Caco-2 (cell line): ENCODE measurements around the gene GSDME. TPM values are rescaled to one million over a fixed set of nuclear protein-coding genes. Genes with fewer than 3 reads are reported as not detected.

Source experiments
- BruUV-seq: library from RNA; stranded (reverse); fragments of 400-500 nt; replicated peaks from 2 replicates; lab custom pipeline; 2021; lab: Mats Ljungman, UMichigan
- CTCF ChIA-PET: fragments of 300-600 bp; sonication (Branson Sonifier 250); formaldehyde crosslinking; loops from one replicate; lab custom pipeline; 2022; ENCODE audit warnings: antibody characterized with exemption; lab: Charles Lee
- POLR2A ChIA-PET: fragments of 300-600 bp; sonication (Branson Sonifier 250); formaldehyde crosslinking; loops from one replicate; lab custom pipeline; 2022; ENCODE audit warnings: antibody characterized with exemption; lab: Charles Lee
- DNase-seq, 2 experiments: peaks; one replicate each; pipeline versions ENCODE4 v3.0.0 to v3.0.0-alpha.2; 2020 to 2022
- H3K27me3 ChIP-seq: replicated peaks from 2 replicates; pipeline ENCODE4 v1.6.0; 2011; ENCODE audit warnings: low read length; ENCODE audit not compliant: control insufficient read depth, insufficient read depth
- H3K36me3 ChIP-seq: 2 replicates; pipeline ENCODE4 v1.5.1; 2011; ENCODE audit warnings: low read length; ENCODE audit not compliant: control insufficient read depth, insufficient read depth
- H3K4me1 ChIP-seq: fragments of 250-450 bp; sonication (Bioruptor Pico); 2 replicates; pipeline ENCODE4 v1.5.1; 2020; ENCODE audit warnings: mild to moderate bottlenecking
- H3K4me3 ChIP-seq: 2 replicates; pipeline ENCODE4 v1.5.1; 2011; ENCODE audit warnings: low read depth, mild to moderate bottlenecking, control low read depth, low read length
- H3K9me3 ChIP-seq: fragments of 250-450 bp; sonication (Bioruptor Pico); 2 replicates; pipeline ENCODE4 v1.5.1; 2020; ENCODE audit warnings: mild to moderate bottlenecking, moderate library complexity
- H3K27ac Mint-ChIP-seq: one replicate; pipeline ENCODE4 v1.8.0; 2022; ENCODE audit warnings: mixed read lengths; ENCODE audit not compliant: unreplicated experiment
- H3K27me3 Mint-ChIP-seq: one replicate; pipeline ENCODE4 v1.8.0; 2022; ENCODE audit warnings: mixed read lengths; ENCODE audit not compliant: insufficient read depth, unreplicated experiment
- H3K36me3 Mint-ChIP-seq: one replicate; pipeline ENCODE4 v1.8.0; 2022; ENCODE audit warnings: mild to moderate bottlenecking, mixed read lengths; ENCODE audit not compliant: insufficient read depth, unreplicated experiment
- H3K4me1 Mint-ChIP-seq: one replicate; pipeline ENCODE4 v1.8.0; 2022; ENCODE audit warnings: low read depth, mixed read lengths; ENCODE audit not compliant: unreplicated experiment
- H3K4me3 Mint-ChIP-seq: one replicate; pipeline ENCODE4 v1.8.0; 2022; ENCODE audit warnings: mild to moderate bottlenecking, moderate library complexity, mixed read lengths; ENCODE audit not compliant: unreplicated experiment
- H3K9me3 Mint-ChIP-seq: one replicate; pipeline ENCODE4 v1.8.0; 2022; ENCODE audit warnings: mixed read lengths; ENCODE audit not compliant: unreplicated experiment
- CTCF ChIP-seq, 2 experiments: fragments of 200-600 bp in 1 of 2; IDR thresholded peaks; 1 replicate in 1 of 2; 2 replicates in 1 of 2; pipeline versions ENCODE4 v1.5.1 to v1.8.0; 2011 to 2022; ENCODE audit warnings: antibody characterized with exemption in 1 of 2, control low read depth in 1 of 2, inconsistent platforms in 1 of 2, low read depth in 1 of 2, low read length in 1 of 2, mild to moderate bottlenecking in 1 of 2, moderate library complexity in 1 of 2; ENCODE audit not compliant: insufficient read depth in 1 of 2, severe bottlenecking in 1 of 2, unreplicated experiment in 1 of 2
- intact Hi-C: fragments of 100-400 bp; cut with micrococcal nuclease; formaldehyde crosslinking; loops from one replicate; pipeline ENCODE4 v1.10.0; 2022; ENCODE audit not compliant: unreplicated experiment
- total RNA-seq: library from RNA; stranded (reverse); gene quantifications from 2 replicates; pipeline ENCODE4 v1.2.3, GENCODE V29; 2022

Gene GSDME
- total RNA-seq, 1 experiment from 2014 or later, result 35.2 TPM

GRCh38 chr7:24698531-24699266 is 58.6 kb downstream of the GSDME start:
- intact Hi-C loops, result no loop called here
- BruUV-seq, result TSS peak; percentile 61
- no peak overlapping the region for H3K27ac Mint-ChIP-seq
- DNase-seq, result no peak
- ChIA-PET CTCF (no interaction called here), POLR2A (no interaction called here)
- Histone ChIP-seq H3K9me3 (no peaks in the 10 kb centered on the region), H3K36me3 (no peaks in the 10 kb centered on the region), H3K4me1 (no peaks in the 10 kb centered on the region), H3K27me3 (no peaks in the 10 kb centered on the region), H3K4me3 (no peak overlapping the region)
- no peaks in the 10 kb centered on the region for H3K27me3 Mint-ChIP-seq
- no peak for TF ChIP-seq CTCF (IDR thresholded peaks at IDR 0.05; ENCODE audit: insufficient read depth in 1 of 2, low read depth in 1 of 2, low read length in 1 of 2, severe bottlenecking in 1 of 2, unreplicated experiment in 1 of 2)
- no peak overlapping the region for H3K4me3 Mint-ChIP-seq
- peaks cover 16% of the 10 kb centered on the region for H3K36me3 Mint-ChIP-seq
- H3K4me1 Mint-ChIP-seq, result peaks cover 6% of the 10 kb centered on the region
- no peaks in the 10 kb centered on the region for H3K9me3 Mint-ChIP-seq

DNA sequence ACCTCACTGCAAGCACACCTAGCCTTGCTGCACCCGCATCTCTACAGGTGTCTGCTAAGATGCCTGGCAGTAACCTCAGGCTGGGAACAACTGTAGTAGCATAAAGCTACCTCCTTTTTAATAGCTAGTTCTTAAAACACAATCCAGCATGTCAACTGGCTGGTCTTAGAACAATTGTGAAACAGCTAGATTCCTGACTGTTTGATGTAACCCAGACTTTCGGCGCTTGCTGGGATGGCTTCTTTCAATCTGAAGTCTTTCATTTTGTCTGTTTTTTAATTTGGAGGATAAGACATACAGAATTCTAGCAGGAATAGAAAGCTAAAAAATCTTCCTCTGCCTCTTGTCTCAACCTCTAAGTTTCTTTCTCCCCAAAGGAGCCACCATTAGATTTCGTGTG is 59.8 kb downstream of the GSDME start:
- intact Hi-C loops, result no loop called here
- peaks cover 15% of the 10 kb centered on the region for H3K4me1 Mint-ChIP-seq
- H3K36me3 Mint-ChIP-seq, result peaks cover 10% of the 10 kb centered on the region
- Histone ChIP-seq H3K9me3 (no peaks in the 10 kb centered on the region), H3K36me3 (no peaks in the 10 kb centered on the region), H3K4me3 (no peak overlapping the region), H3K27me3 (no peaks in the 10 kb centered on the region), H3K4me1 (peaks cover 8% of the 10 kb centered on the region; the same call in 1 of the 2 replicates)
- BruUV-seq, result no TSS peak
- TF ChIP-seq CTCF (IDR thresholded peaks at IDR 0.05; ENCODE audit: insufficient read depth in 1 of 2, low read depth in 1 of 2, low read length in 1 of 2, severe bottlenecking in 1 of 2, unreplicated experiment in 1 of 2), result no peak
- H3K27me3 Mint-ChIP-seq, result no peaks in the 10 kb centered on the region
- no peak for DNase-seq
- no peak overlapping the region for H3K27ac Mint-ChIP-seq
- H3K9me3 Mint-ChIP-seq, result no peaks in the 10 kb centered on the region
- H3K4me3 Mint-ChIP-seq, result no peak overlapping the region
- POLR2A ChIA-PET, result no interaction called here
- CTCF ChIA-PET, result no interaction called here

GRCh38 chr7:24692592-24692991 is 64.7 kb downstream of the GSDME start:
- Mint-ChIP-seq H3K27me3 (no peaks in the 10 kb centered on the region), H3K4me3 (peak overlapping the region; percentile 27), H3K36me3 (peaks cover 9% of the 10 kb centered on the region), H3K27ac (peak overlapping the region; percentile 63), H3K4me1 (peaks cover 13% of the 10 kb centered on the region), H3K9me3 (no peaks in the 10 kb centered on the region)
- Histone ChIP-seq H3K4me1 (peaks cover 15% of the 10 kb centered on the region; the same call in 1 of the 2 replicates), H3K36me3 (no peaks in the 10 kb centered on the region), H3K4me3 (no peak overlapping the region), H3K9me3 (no peaks in the 10 kb centered on the region), H3K27me3 (no peaks in the 10 kb centered on the region)
- BruUV-seq, result no TSS peak
- TF ChIP-seq CTCF (IDR thresholded peaks at IDR 0.05; ENCODE audit: insufficient read depth in 1 of 2, low read depth in 1 of 2, low read length in 1 of 2, severe bottlenecking in 1 of 2, unreplicated experiment in 1 of 2), result no peak
- ChIA-PET POLR2A (no interaction called here), CTCF (no interaction called here)
- DNase-seq, result no peak
- intact Hi-C loops, result no loop called here
